Hindlimb muscle (tissue), 1 donor: ENCODE data around the gene SLC19A1. TPM values are rescaled to one million over a fixed set of nuclear protein-coding genes. Genes with fewer than 3 reads are reported as not detected.
"Not testable (repeated sequence)": the region's sequence is repeated elsewhere in the genome, so short reads cannot be mapped to it uniquely, and the experiment has no call there.

Experiments
- DNase-seq: peaks from one replicate; pipeline ENCODE4 v3.0.0-alpha.2; 2013
- polyA plus RNA-seq: library from polyadenylated mRNA; unstranded; fragments of 120-200 nt; gene quantifications from one replicate; pipeline ENCODE4 v1.2.1, GENCODE V29; 2013; ENCODE audit not compliant: insufficient read length

The SLC19A1 gene
- polyA plus RNA-seq, 1 donor = 8.1 TPM

- DNase-seq = no peak
These were observed 34.8 kb upstream of the SLC19A1 start for GRCh38 chr21:45576838-45577737.

DNA sequence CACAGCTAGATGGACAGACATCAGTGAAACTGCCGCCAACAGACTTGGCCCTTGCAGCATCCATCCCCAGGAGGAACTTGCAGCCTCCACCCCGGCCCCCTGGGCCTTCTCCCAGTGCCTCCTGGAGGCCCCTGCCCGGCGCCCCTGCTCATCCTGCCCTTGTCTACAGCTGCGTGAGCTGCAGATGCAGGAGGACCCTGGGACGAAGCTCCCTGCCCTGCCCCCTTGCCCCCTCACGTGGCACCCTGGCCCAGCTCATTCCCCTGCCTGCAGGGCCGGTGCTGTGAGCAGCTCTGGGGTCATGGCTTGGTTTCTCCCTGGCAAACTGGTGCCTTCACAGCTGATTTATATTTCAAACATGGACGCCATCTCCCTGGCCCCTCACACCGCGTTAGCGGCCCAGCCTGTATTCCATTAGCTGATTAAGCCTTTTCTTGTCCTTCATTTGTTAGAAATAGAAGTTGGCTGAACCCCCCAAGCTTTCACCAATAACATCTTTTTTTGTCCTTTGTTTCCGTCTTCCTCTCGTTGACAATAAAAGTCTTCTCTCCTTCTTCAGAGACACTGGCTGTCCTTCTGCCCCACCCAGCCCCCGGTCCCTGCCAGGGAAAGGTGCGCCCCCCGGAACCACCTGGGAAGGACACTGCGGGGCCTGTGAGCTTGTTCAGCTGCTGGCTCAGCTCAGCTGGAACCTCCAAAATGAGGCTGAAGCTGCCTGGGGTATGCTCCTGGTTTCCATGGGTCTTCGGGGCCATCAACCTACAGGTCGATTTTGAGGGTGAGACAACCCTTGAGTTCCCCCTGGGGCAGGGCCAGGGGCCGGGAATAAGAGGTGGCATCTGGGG is 34.0 kb upstream of the SLC19A1 start:
- DNase-seq = no peak

- no peak for DNase-seq
These were observed 33.2 kb upstream of the SLC19A1 start for GRCh38 chr21:45575304-45575992.

- no peak for DNase-seq
These were observed 32.5 kb upstream of the SLC19A1 start for GRCh38 chr21:45574691-45575090.

GRCh38 chr21:45574081-45574501 is 31.9 kb upstream of the SLC19A1 start:
- DNase-seq = no peak

GRCh38 chr21:45573452-45574035 is 31.3 kb upstream of the SLC19A1 start:
- no peak for DNase-seq

- DNase-seq = no peak
These were observed 30.7 kb upstream of the SLC19A1 start for GRCh38 chr21:45572783-45573451.

DNA sequence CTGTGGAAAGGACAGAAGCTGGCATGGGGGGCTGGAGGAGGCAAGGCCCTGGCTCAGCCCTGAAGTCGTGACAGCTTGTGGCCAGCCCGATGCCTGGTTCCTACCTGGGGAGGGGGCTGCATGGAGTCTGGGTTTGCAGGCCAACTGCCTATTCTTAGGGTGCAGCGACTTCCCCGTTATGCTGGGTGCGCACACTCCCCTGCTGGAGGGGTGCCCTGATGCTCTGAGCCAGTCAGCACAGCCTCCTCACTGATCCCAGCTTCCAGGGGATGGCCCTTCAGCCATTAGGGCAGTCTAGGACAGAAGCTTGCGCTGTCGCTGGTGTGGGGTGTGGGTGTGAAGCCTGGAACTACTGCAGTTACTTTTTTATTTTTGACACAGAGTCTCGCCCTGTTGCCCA is 30.0 kb upstream of the SLC19A1 start:
- DNase-seq = no peak

DNA sequence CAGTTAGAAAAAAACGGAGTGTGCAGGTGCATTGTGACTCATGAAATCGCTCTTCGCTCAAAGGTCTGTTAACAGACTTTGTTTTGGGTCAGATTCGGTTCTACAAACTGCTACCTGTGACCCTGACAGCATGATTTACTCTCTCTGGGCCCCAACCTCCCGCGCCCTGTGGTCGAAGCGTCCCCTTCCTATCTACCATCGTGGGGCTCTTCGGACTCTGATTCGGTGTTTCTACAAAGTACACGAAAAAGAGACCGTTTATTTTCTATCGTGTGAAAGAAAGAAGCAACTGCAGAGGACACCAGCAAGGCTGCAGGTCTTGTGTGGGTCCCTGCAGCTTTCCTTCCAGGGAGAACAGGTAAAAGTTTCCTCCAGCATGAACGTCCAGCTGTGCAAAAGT is 29.4 kb upstream of the SLC19A1 start:
- no peak for DNase-seq

- DNase-seq = peak; percentile 42
These were observed 28.8 kb upstream of the SLC19A1 start for GRCh38 chr21:45570826-45571601.

DNA sequence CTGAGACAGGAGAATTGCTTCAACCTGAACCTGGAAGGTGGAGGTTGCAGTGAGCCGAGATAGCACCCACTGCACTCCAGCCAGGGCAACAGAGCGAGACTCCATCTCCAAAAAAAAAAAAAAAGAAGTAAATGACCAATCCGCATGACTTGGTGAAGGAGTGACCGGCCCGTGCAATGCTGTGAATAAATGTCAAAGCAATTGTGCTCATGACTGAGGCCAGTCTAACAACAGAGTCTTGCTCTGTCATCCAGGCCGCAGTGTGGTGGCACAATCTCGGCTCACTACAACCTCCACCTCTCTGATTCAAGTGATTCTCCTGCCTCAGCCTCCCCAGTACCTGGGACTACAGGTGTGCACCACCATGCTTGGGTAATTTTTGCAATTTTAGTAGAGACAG is 27.8 kb upstream of the SLC19A1 start:
- DNase-seq = no peak

DNA sequence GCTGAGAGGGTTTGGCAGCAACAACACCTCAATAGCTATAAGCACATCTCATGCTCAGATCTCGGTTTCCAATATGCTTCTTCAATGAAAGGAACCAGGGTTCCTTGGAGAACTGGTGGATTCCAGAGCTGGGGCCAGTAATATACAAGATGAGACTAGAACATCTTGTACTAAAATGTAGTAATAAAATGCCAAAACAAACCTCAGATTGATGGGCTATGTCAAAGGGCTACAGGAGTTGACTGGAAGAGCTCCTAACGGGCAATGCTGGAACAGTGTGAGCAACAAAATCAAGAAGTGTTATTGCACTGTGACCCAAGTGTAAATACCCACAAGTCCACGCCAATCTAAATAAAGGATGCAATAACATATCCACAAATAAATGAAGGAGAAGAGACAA is 26.1 kb upstream of the SLC19A1 start:
- no peak for DNase-seq

- DNase-seq = not testable (repeated sequence)
These were observed 21.9 kb upstream of the SLC19A1 start for GRCh38 chr21:45564137-45564536.

- DNase-seq = no peak
These were observed 20.7 kb upstream of the SLC19A1 start for GRCh38 chr21:45562965-45563364.

- no peak for DNase-seq
These were observed 20.2 kb upstream of the SLC19A1 start for GRCh38 chr21:45562402-45562801.

DNA sequence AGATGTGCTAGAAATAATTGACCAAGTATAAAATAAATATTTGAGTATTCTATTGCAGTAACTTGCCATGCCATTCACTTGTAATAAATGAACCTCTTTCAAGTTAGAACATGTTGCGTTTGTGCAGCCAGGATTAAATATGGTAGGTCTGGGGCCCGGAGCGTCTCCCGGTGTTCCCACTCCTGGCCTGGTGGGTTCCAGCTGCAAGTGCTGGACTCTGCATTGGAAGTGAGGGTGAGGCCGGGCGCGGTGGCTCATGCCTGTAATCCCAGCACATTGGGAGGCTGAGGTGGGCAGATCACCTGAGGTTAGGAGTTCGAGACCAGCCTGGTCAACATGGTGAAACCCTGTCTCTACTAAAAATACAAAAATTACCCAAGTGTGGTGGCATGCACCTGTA is 19.0 kb upstream of the SLC19A1 start:
- not testable (repeated sequence) for DNase-seq

DNA sequence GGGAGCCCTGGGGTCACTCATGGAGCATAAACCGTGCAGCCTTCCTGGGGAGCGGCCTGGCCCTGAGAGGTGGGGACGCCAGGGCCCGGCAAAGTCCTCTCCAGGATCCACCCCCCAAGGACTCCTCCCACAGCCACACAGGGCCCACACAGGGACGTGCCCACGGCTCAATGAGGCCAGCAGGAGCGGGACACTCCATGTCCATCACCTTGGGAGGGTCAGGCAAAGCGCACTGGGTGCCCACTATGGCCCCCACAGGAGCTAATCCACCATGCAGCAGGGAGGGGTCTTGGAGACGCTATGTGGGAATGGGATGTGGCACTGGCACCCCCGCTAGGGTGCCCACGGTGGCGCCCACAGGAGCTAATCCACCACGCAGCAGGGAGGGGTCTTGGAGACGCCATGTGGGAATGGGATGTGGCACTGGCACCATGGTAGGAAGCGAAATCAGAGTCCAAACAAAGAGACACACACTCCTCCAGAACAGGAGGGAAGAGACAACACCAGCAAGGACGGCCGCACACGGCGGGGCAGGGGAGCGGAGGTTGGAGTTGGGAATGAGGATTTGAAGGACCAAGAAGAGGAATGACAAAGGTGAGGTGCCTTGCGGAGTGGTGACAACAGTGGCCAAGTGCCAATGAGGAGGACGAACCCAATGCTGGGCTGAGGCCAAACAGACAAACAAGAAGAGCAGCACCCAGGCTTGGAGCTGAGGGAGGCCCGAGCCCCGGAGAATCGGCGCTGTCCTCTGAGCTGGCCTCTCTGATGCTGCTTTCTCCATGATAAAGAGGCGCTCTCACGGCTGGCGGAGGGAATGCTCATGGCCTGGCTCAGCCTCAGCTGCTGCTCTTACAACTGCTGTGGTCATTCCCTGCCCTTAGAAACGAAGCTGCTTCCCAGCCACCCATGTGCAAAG is 18.1 kb upstream of the SLC19A1 start:
- no peak for DNase-seq

DNA sequence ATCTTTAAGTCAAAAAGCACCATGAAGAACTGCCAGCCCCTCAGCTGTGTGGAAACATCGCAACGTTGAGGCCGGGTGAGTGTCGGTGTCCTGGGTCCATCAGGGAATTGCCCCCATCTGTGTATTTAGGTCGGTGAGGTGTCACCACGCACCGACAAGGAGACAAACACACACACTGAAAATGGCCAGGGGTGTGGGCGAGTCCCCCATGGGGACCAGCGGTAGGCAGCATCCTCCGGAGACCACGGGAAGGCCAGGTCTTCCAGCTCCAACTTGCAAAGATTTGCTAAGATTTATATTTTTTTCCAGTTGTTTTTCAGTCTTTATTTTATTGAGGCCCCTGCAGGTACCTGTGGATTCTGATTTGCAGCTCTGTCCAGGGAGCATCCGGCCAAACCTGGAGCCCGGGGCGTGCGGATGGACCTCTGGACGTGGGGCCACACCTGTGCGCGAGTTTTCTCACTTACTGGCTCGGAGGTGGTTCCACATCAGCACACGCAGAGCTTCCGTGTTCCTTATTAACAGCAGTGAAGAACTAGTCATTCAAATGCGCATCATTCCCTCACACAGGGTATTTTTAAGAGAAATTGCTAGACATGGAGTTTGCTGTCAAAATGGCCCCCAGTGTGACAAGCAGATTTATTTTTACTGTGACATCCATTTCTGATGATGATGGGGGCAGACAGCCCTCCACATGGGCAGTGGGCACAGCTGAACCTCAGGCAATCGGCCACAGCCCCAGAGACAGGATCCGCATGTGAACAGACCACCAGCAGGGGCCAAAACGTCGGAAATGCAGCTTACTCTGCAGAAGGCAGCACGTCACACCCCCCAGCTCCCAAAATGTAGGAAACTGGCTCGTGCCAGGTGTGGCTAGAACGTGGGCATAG is 17.2 kb upstream of the SLC19A1 start:
- no peak for DNase-seq
